Right lobe of liver (tissue), 6 donors: ENCODE measurements around the gene TBCD. TPM values are rescaled to one million over a fixed set of nuclear protein-coding genes. Genes with fewer than 3 reads are reported as not detected.

Experiments
- ATAC-seq, 4 donors: fragments of 200-7000 bp; cut with Tn5 transposase; one replicate each; pipeline ENCODE4 v1.9.1; 2020; ENCODE audit warnings: mild to moderate bottlenecking in 4 of 4, moderate library complexity in 4 of 4
- DNase-seq, 3 donors: peaks; one replicate each; pipeline ENCODE4 v3.0.0-alpha.2; 2020
- H3K27ac ChIP-seq, 3 donors: fragments of 200-600 bp; one replicate each; pipeline ENCODE4 v1.8.0; 2022
- H3K27me3 ChIP-seq, 2 donors: fragments of 200-600 bp; one replicate each; pipeline ENCODE4 v1.8.0; 2022
- H3K36me3 ChIP-seq, 4 donors: fragments of 200-600 bp; sonication (generic) in 1 of 4; one replicate each; pipeline versions ENCODE4 v1.5.1 to v1.8.0; 2017 to 2022; ENCODE audit warnings: control low read depth in 1 of 4
- H3K4me1 ChIP-seq, 4 donors: fragments of 200-600 bp; sonication (generic) in 1 of 4; one replicate each; pipeline versions ENCODE4 v1.5.1 to v1.8.0; 2017 to 2022; ENCODE audit warnings: control low read depth in 1 of 4
- H3K4me3 ChIP-seq, 3 donors: fragments of 200-600 bp; one replicate each; pipeline ENCODE4 v1.8.0; 2022
- H3K9me3 ChIP-seq, 4 donors: fragments of 200-600 bp; sonication (generic) in 1 of 4; one replicate each; pipeline versions ENCODE4 v1.5.1 to v1.8.0; 2017 to 2022; ENCODE audit warnings: control low read depth in 1 of 4
- CTCF ChIP-seq, 4 donors: fragments of 200-600 bp in 3 of 4; fragments of 450-650 bp in 1 of 4; IDR thresholded peaks; one replicate each; pipeline versions ENCODE4 v1.5.1 to v1.8.0; 2016 to 2022; ENCODE audit warnings: antibody characterized with exemption in 4 of 4, mild to moderate bottlenecking in 2 of 4
- POLR2A ChIP-seq: fragments of 450-650 bp; IDR thresholded peaks from one replicate; pipeline ENCODE4 v1.6.1; 2017; ENCODE audit warnings: antibody characterized with exemption, mild to moderate bottlenecking
- WGBS: methylation state at CpG from one replicate; pipeline ENCODE4 v1.1.6; 2018; ENCODE audit warnings: low coverage, low lambda C conversion rate; ENCODE audit not compliant: insufficient coverage; ENCODE audit errors: missing lambda C conversion rate; 5-methylcytosine and 5-hydroxymethylcytosine counted together
- intact Hi-C, 2 donors: fragments of 100-400 bp; cut with DNase I; formaldehyde crosslinking; loops; one replicate each; pipeline versions ENCODE4 v1.11.2 to v1.14.1; 2022
- total RNA-seq, 6 experiments: library from RNA; depleted of rRNA in 2 of 6; stranded (reverse); fragments of >200 nt in 2 of 6; fragmentation: NEBNext Ultra II Directional in 3 of 6; extraction: Animal tissue kit (Norgen Biotek cat#: 25700) in 3 of 6; gene quantifications; one replicate each; pipeline versions ENCODE4 v1.1.0 to v1.2.4, GENCODE V29; 2016 to 2023
- donor health status: DM: no; HTN: yes; CAD: no.
- donor health status: DM: no; HTN: no; CAD: no.
- donor health status: DM: no; HTN: no; CAD: no.
- donor health status: DM: no; HTN: yes; CAD: no.
- donor health status: DM: no; HTN: yes; CAD: no.

Gene TBCD
- total RNA-seq, 6 experiments from 2014 or later: 28.0 to 55.7 (median 41.3) TPM

DNA sequence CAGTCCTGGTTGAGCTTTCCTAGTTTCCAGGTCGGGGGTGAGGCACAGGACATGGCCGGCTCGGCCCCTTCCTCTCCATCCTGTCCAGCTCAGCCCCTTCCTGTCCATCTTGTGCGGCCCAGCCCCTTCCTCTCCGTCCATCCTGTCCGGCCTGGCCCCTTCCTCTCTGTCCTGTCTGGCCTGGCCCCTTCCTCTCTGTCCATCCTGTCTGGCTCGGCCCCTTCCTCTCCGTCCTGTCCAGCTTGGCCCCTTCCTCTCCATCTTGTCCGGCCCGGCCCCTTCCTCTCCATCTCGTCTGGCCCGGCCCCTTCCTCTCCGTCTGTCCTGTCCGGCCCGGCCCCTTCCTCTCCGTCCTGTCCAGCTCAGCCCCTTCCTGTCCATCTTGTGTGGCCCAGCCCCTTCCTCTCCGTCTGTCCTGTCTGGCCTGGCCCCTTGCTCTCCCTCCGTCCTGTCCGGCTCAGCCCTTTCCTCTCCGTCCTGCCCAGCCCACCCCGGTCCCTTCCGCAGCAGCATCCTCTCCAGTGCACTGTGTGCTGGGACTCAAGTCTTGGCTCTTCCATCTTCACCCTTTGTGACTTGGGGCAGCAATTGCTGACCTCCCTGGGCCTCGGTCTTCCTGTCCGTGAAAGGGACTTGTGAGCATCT, 93.4 kb downstream of the TBCD start:
- 70% methylated on average over 11 of the region's 24 CpGs for WGBS
- H3K36me3 ChIP-seq: no peaks in the 10 kb centered on the region
- ATAC-seq: peak; percentile 74 to 86 (median 80)
- no peaks in the 10 kb centered on the region for H3K9me3 ChIP-seq
- peak overlapping the region; percentile 25 to 29 (median 27) for H3K4me3 ChIP-seq
- TF ChIP-seq POLR2A (no peak), CTCF (IDR thresholded peaks at IDR 0.05) (no peak)
- intact Hi-C loops: no loop called here
- peak; percentile 64 to 83 (median 80) for DNase-seq
- no peaks in the 10 kb centered on the region for H3K4me1 ChIP-seq
- peak overlapping the region in 1 of 3 donors; percentile 43 for H3K27ac ChIP-seq
- H3K27me3 ChIP-seq: no peaks in the 10 kb centered on the region

- H3K4me3 ChIP-seq: peak overlapping the region; percentile 25 to 29 (median 27)
Observed at GRCh38 chr17:82846061-82846691, 94.3 kb downstream of the TBCD start.

GRCh38 chr17:82848022-82848592, 96.2 kb downstream of the TBCD start:
- no peak for TF ChIP-seq POLR2A
- TF ChIP-seq CTCF (IDR thresholded peaks at IDR 0.05): no peak
- peak in 2 of 3 donors; percentile 31 to 77 for DNase-seq
- intact Hi-C loops: no loop called here
- H3K4me1 ChIP-seq: no peaks in the 10 kb centered on the region
- peak; percentile 23 to 76 (median 50) for ATAC-seq
- no peaks in the 10 kb centered on the region for H3K36me3 ChIP-seq
- no peak overlapping the region for H3K4me3 ChIP-seq
- no peaks in the 10 kb centered on the region for H3K27me3 ChIP-seq
- H3K9me3 ChIP-seq: no peaks in the 10 kb centered on the region
- no peak overlapping the region for H3K27ac ChIP-seq
- WGBS: 92% methylated on average over 7 of the region's 23 CpGs

More at GRCh38 chr17:82846061-82846691, 94.3 kb downstream of the TBCD start:
- H3K27ac ChIP-seq: peak overlapping the region in 2 of 3 donors; percentile 43 to 44
- peak in 1 of 3 donors; percentile 24 for DNase-seq
- TF ChIP-seq CTCF (IDR thresholded peaks at IDR 0.05) (no peak), POLR2A (no peak)
- H3K4me1 ChIP-seq: no peaks in the 10 kb centered on the region
- H3K27me3 ChIP-seq: no peaks in the 10 kb centered on the region
- intact Hi-C loops: no loop called here
- 81% methylated on average over 21 of the region's 25 CpGs for WGBS
- no peaks in the 10 kb centered on the region for H3K36me3 ChIP-seq
- peak; percentile 38 to 48 (median 44) for ATAC-seq
- no peaks in the 10 kb centered on the region for H3K9me3 ChIP-seq

- intact Hi-C loops: no loop called here
- peak in 1 of 3 donors; percentile 20 for DNase-seq
- Histone ChIP-seq H3K9me3 (no peaks in the 10 kb centered on the region), H3K27me3 (no peaks in the 10 kb centered on the region), H3K4me1 (no peaks in the 10 kb centered on the region), H3K4me3 (no peak overlapping the region), H3K27ac (no peak overlapping the region), H3K36me3 (no peaks in the 10 kb centered on the region)
- no peak for ATAC-seq
- WGBS: 76% methylated on average over 26 of the region's 33 CpGs
- TF ChIP-seq CTCF (IDR thresholded peaks at IDR 0.05): no peak
- TF ChIP-seq POLR2A: no peak
Observed at GRCh38 chr17:82849076-82849945, 97.4 kb downstream of the TBCD start.
